SK-N-SH treated with all-trans-retinoic acid at 6 μM for 48 hours (cell line): ENCODE results near the gene ART3.

ENCODE experiments used
- ATAC-seq: fragments of 200-7000 bp; cut with Tn5 transposase; 3 replicates; pipeline ENCODE4 v1.9.1; 2020; ENCODE audit warnings: mild to moderate bottlenecking, moderate library complexity
- ARNTL ChIP-seq: fragments of 450-650 bp; formaldehyde crosslinking; IDR thresholded peaks from 2 replicates; pipeline ENCODE4 v1.5.0; 2020; ENCODE audit warnings: low read depth, mild to moderate bottlenecking, moderate library complexity, borderline replicate concordance
- BACH2 ChIP-seq: fragments of 250-450 bp; sonication (Bioruptor Pico); IDR thresholded peaks from 2 replicates; pipeline ENCODE4 v1.9.0; 2021; ENCODE audit warnings: mild to moderate bottlenecking, borderline replicate concordance
- CSDC2 ChIP-seq: fragments of 250-450 bp; sonication (Bioruptor Pico); IDR thresholded peaks from 2 replicates; pipeline ENCODE4 v1.5.0; 2020; ENCODE audit warnings: mild to moderate bottlenecking, moderate library complexity
- ESRRG ChIP-seq: fragments of 250-450 bp; sonication (Bioruptor Pico); IDR thresholded peaks from 2 replicates; pipeline ENCODE4 v1.6.1; 2021; ENCODE audit warnings: mild to moderate bottlenecking
- GLIS3 ChIP-seq: fragments of 250-450 bp; sonication (Bioruptor Pico); IDR thresholded peaks from 2 replicates; pipeline ENCODE4 v1.5.0; 2020; ENCODE audit warnings: mild to moderate bottlenecking, moderate library complexity
- ISL1 ChIP-seq: fragments of 250-450 bp; sonication (Bioruptor Pico); IDR thresholded peaks from 2 replicates; pipeline ENCODE4 v2.1.2; 2022; ENCODE audit warnings: mild to moderate bottlenecking, moderate library complexity
- OSR1 ChIP-seq: fragments of 250-450 bp; sonication (Bioruptor Pico); IDR thresholded peaks from 2 replicates; pipeline ENCODE4 v1.8.0; 2022; ENCODE audit warnings: moderate library complexity, mild to moderate bottlenecking, inconsistent platforms
- PPARA ChIP-seq: fragments of 250-450 bp; sonication (Bioruptor Pico); IDR thresholded peaks from 2 replicates; pipeline ENCODE4 v1.5.0; 2020; ENCODE audit warnings: mild to moderate bottlenecking, borderline replicate concordance
- RARB ChIP-seq: fragments of 250-450 bp; sonication (Bioruptor Pico); IDR thresholded peaks from 2 replicates; pipeline ENCODE4 v1.8.0; 2021; ENCODE audit warnings: mild to moderate bottlenecking, moderate library complexity
- SNAI2 ChIP-seq: fragments of 250-450 bp; sonication (Bioruptor Pico); IDR thresholded peaks from 2 replicates; pipeline ENCODE4 v1.5.0; 2020; ENCODE audit warnings: mild to moderate bottlenecking, moderate library complexity
- TCF4 ChIP-seq: fragments of 250-450 bp; sonication (Bioruptor Pico); IDR thresholded peaks from 2 replicates; pipeline ENCODE4 v1.8.0; 2021; ENCODE audit warnings: mild to moderate bottlenecking, moderate library complexity, borderline replicate concordance
- TOX ChIP-seq: fragments of 250-450 bp; sonication (Bioruptor Pico); IDR thresholded peaks from 2 replicates; pipeline ENCODE4 v1.8.0; 2021; ENCODE audit warnings: mild to moderate bottlenecking, moderate library complexity, borderline replicate concordance
- ZC3H10 ChIP-seq: fragments of 250-450 bp; sonication (Bioruptor Pico); IDR thresholded peaks from 2 replicates; pipeline ENCODE4 v1.5.1; 2021; ENCODE audit warnings: mild to moderate bottlenecking, moderate library complexity
- ZFP3 ChIP-seq: fragments of 250-450 bp; sonication (Bioruptor Pico); IDR thresholded peaks from 2 replicates; pipeline ENCODE4 v1.5.0; 2020; ENCODE audit warnings: mild to moderate bottlenecking, moderate library complexity
- ZFP30 ChIP-seq: fragments of 450-650 bp; formaldehyde crosslinking; IDR thresholded peaks from 2 replicates; pipeline ENCODE4 v1.5.0; 2022; ENCODE audit warnings: mild to moderate bottlenecking, moderate library complexity
- ZNF565 ChIP-seq: fragments of 450-650 bp; formaldehyde crosslinking; conservative IDR thresholded peaks from 2 replicates; pipeline ENCODE4 v1.5.0; 2020; ENCODE audit warnings: low read depth, mild to moderate bottlenecking, moderate library complexity
- ZNF70 ChIP-seq: fragments of 450-650 bp; formaldehyde crosslinking; IDR thresholded peaks from 2 replicates; pipeline ENCODE4 v1.5.0; 2020; ENCODE audit warnings: mild to moderate bottlenecking, moderate library complexity
- ZNF8 ChIP-seq: fragments of 450-650 bp; formaldehyde crosslinking; IDR thresholded peaks from 2 replicates; pipeline ENCODE4 v1.5.0; 2020; ENCODE audit warnings: mild to moderate bottlenecking, moderate library complexity
- TF ChIP-seq, protein P1 (sequence below): fragments of 250-450 bp; sonication (Bioruptor Pico); IDR thresholded peaks from 2 replicates; pipeline ENCODE4 v1.5.0; 2020; ENCODE audit warnings: mild to moderate bottlenecking, moderate library complexity
- TF ChIP-seq, protein P2 (sequence below): fragments of 250-450 bp; sonication (Bioruptor Pico); IDR thresholded peaks from 2 replicates; pipeline ENCODE4 v1.8.0; 2020; ENCODE audit warnings: mild to moderate bottlenecking, moderate library complexity, borderline replicate concordance
- TF ChIP-seq, protein P3 (sequence below): fragments of 250-450 bp; sonication (Bioruptor Pico); IDR thresholded peaks from 2 replicates; pipeline ENCODE4 v1.5.1; 2021; ENCODE audit warnings: mild to moderate bottlenecking, moderate library complexity
- TF ChIP-seq, protein P4 (sequence below): fragments of 250-450 bp; sonication (Bioruptor Pico); IDR thresholded peaks from 2 replicates; pipeline ENCODE4 v1.5.1; 2020; ENCODE audit warnings: low read depth, mild to moderate bottlenecking, moderate library complexity
- TF ChIP-seq, protein P5 (sequence below): fragments of 250-450 bp; sonication (Bioruptor Pico); IDR thresholded peaks from 2 replicates; pipeline ENCODE4 v1.8.0; 2021; ENCODE audit warnings: low read depth, mild to moderate bottlenecking, moderate library complexity, borderline replicate concordance

The ART3 gene

DNA sequence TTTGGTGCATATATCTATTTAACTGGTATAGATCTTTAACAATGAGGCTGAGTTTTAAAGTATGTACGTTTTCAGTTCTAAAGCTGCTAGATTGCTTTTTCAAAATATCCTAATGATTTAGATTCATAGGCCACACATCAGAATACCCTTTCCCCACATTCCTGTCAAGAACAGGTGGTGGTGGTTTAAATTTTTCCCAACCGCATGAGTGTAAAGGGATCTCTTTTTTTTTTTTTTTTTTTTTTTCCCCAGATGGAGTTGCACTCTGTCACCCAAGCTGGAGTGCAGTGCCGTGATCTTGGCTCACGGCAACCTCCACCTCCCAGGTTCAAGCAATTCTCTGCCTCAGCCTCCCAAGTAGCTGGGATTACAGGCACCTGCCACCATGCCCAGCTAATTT, 45.7 kb downstream of the ART3 start:
- TF ChIP-seq ZC3H10 (CRISPR knock-in tag) (no peak), GLIS3 (CRISPR knock-in tag) (no peak), TCF4 (no peak), ZNF8 (no peak), ISL1 (CRISPR knock-in tag) (no peak), SNAI2 (no peak), OSR1 (no peak), ZNF70 (CRISPR knock-in tag) (no peak), PPARA (no peak), CSDC2 (CRISPR knock-in tag) (no peak), ESRRG (no peak), BACH2 (CRISPR knock-in tag) (no peak), ZNF565 (CRISPR knock-in tag) (no peak), ZFP3 (CRISPR knock-in tag) (no peak), RARB (CRISPR knock-in tag) (no peak)
- TF ChIP-seq, protein P1, sequence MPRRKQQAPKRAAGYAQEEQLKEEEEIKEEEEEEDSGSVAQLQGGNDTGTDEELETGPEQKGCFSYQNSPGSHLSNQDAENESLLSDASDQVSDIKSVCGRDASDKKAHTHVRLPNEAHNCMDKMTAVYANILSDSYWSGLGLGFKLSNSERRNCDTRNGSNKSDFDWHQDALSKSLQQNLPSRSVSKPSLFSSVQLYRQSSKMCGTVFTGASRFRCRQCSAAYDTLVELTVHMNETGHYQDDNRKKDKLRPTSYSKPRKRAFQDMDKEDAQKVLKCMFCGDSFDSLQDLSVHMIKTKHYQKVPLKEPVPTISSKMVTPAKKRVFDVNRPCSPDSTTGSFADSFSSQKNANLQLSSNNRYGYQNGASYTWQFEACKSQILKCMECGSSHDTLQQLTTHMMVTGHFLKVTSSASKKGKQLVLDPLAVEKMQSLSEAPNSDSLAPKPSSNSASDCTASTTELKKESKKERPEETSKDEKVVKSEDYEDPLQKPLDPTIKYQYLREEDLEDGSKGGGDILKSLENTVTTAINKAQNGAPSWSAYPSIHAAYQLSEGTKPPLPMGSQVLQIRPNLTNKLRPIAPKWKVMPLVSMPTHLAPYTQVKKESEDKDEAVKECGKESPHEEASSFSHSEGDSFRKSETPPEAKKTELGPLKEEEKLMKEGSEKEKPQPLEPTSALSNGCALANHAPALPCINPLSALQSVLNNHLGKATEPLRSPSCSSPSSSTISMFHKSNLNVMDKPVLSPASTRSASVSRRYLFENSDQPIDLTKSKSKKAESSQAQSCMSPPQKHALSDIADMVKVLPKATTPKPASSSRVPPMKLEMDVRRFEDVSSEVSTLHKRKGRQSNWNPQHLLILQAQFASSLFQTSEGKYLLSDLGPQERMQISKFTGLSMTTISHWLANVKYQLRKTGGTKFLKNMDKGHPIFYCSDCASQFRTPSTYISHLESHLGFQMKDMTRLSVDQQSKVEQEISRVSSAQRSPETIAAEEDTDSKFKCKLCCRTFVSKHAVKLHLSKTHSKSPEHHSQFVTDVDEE (CRISPR knock-in tag): no peak
- TF ChIP-seq, protein P2, sequence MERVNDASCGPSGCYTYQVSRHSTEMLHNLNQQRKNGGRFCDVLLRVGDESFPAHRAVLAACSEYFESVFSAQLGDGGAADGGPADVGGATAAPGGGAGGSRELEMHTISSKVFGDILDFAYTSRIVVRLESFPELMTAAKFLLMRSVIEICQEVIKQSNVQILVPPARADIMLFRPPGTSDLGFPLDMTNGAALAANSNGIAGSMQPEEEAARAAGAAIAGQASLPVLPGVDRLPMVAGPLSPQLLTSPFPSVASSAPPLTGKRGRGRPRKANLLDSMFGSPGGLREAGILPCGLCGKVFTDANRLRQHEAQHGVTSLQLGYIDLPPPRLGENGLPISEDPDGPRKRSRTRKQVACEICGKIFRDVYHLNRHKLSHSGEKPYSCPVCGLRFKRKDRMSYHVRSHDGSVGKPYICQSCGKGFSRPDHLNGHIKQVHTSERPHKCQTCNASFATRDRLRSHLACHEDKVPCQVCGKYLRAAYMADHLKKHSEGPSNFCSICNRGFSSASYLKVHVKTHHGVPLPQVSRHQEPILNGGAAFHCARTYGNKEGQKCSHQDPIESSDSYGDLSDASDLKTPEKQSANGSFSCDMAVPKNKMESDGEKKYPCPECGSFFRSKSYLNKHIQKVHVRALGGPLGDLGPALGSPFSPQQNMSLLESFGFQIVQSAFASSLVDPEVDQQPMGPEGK (CRISPR knock-in tag): no peak
- no peak for ATAC-seq

DNA sequence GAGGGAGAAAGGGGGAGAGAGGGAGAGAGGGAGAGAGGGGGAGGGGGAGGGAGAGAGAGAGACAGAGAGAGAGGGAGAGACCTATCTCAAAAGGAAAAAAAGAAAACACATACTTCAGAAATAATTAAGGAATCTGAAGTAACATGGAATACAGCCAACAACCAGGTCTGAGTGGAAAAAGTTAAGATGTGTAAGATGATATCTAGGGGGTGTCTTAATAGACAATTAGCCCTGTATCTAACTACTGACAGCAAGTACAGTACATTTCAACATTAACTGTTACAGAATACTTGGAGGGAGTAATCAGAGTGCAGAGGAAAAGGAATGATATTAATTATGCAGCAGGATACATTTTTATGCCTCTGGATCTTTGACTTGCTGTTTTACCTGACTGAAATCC, 51.3 kb downstream of the ART3 start:
- no peak for ATAC-seq
- TF ChIP-seq, protein P2 (CRISPR knock-in tag): no peak
- TF ChIP-seq, protein P3, sequence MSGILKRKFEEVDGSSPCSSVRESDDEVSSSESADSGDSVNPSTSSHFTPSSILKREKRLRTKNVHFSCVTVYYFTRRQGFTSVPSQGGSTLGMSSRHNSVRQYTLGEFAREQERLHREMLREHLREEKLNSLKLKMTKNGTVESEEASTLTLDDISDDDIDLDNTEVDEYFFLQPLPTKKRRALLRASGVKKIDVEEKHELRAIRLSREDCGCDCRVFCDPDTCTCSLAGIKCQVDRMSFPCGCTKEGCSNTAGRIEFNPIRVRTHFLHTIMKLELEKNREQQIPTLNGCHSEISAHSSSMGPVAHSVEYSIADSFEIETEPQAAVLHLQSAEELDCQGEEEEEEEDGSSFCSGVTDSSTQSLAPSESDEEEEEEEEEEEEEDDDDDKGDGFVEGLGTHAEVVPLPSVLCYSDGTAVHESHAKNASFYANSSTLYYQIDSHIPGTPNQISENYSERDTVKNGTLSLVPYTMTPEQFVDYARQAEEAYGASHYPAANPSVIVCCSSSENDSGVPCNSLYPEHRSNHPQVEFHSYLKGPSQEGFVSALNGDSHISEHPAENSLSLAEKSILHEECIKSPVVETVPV: no peak
- no peak for TF ChIP-seq BACH2 (CRISPR knock-in tag)
- no peak for TF ChIP-seq ZFP30 (CRISPR knock-in tag)
- no peak for TF ChIP-seq PPARA
- TF ChIP-seq ISL1 (CRISPR knock-in tag): no peak
- TF ChIP-seq, protein P4, sequence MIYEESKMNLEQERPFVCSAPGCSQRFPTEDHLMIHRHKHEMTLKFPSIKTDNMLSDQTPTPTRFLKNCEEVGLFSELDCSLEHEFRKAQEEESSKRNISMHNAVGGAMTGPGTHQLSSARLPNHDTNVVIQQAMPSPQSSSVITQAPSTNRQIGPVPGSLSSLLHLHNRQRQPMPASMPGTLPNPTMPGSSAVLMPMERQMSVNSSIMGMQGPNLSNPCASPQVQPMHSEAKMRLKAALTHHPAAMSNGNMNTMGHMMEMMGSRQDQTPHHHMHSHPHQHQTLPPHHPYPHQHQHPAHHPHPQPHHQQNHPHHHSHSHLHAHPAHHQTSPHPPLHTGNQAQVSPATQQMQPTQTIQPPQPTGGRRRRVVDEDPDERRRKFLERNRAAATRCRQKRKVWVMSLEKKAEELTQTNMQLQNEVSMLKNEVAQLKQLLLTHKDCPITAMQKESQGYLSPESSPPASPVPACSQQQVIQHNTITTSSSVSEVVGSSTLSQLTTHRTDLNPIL (CRISPR knock-in tag): no peak
- TF ChIP-seq GLIS3 (CRISPR knock-in tag): no peak
- TF ChIP-seq, protein P5, sequence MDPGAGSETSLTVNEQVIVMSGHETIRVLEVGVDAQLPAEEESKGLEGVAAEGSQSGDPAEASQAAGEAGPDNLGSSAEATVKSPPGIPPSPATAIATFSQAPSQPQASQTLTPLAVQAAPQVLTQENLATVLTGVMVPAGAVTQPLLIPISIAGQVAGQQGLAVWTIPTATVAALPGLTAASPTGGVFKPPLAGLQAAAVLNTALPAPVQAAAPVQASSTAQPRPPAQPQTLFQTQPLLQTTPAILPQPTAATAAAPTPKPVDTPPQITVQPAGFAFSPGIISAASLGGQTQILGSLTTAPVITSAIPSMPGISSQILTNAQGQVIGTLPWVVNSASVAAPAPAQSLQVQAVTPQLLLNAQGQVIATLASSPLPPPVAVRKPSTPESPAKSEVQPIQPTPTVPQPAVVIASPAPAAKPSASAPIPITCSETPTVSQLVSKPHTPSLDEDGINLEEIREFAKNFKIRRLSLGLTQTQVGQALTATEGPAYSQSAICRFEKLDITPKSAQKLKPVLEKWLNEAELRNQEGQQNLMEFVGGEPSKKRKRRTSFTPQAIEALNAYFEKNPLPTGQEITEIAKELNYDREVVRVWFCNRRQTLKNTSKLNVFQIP: no peak
- TF ChIP-seq, protein P1 (CRISPR knock-in tag): no peak
- no peak for TF ChIP-seq CSDC2 (CRISPR knock-in tag)
- TF ChIP-seq ARNTL (CRISPR knock-in tag): no peak
- no peak for TF ChIP-seq ZFP3 (CRISPR knock-in tag)
- no peak for TF ChIP-seq ZNF70 (CRISPR knock-in tag)
- no peak for TF ChIP-seq ZNF565 (CRISPR knock-in tag)
- TF ChIP-seq ESRRG: no peak
- no peak for TF ChIP-seq TOX (CRISPR knock-in tag)
- TF ChIP-seq ZNF8: no peak
- TF ChIP-seq SNAI2: no peak
- no peak for TF ChIP-seq ZC3H10 (CRISPR knock-in tag)
